NB4 (cell line): ENCODE measurements around the gene PRB2.
A peak's percentile ranks its signal among the peaks of the same experiment; 100 is the strongest.

Experiments used
- DNase-seq: peaks from one replicate; pipeline ENCODE4 v3.0.0; 2010; ENCODE audit warnings: low read depth
- H3K4me3 ChIP-seq: one replicate; pipeline ENCODE4 v1.5.1; 2011; ENCODE audit warnings: mild to moderate bottlenecking, low read depth, low read length, moderate library complexity
- CTCF ChIP-seq: IDR thresholded peaks from one replicate; pipeline ENCODE4 v1.5.1; 2012; ENCODE audit warnings: low read depth, low read length
- MAX ChIP-seq: IDR thresholded peaks from 2 replicates; pipeline ENCODE4 v1.6.1; 2011; ENCODE audit warnings: low read depth, low read length
- MYC ChIP-seq: IDR thresholded peaks from 2 replicates; pipeline ENCODE4 v1.6.1; 2011; ENCODE audit warnings: low read depth, low read length
- POLR2A ChIP-seq: IDR thresholded peaks from 2 replicates; pipeline ENCODE4 v1.6.1; 2011; ENCODE audit warnings: mild to moderate bottlenecking; ENCODE audit not compliant: insufficient read length; ENCODE audit errors: extremely low read depth

Gene PRB2

GRCh38 chr12:11347810-11348209, 47.6 kb downstream of the PRB2 start:
- TF ChIP-seq MYC (no peak), MAX (no peak), POLR2A (no peak), CTCF (no peak)
- DNase-seq = peak; percentile 8
- no peak overlapping the region for H3K4me3 ChIP-seq

- no peak for DNase-seq
- TF ChIP-seq MYC = no peak
- TF ChIP-seq MAX = no peak
- no peak for TF ChIP-seq CTCF
- TF ChIP-seq POLR2A = no peak
- H3K4me3 ChIP-seq = no peak overlapping the region
Measured at GRCh38 chr12:11344500-11344899, 50.9 kb downstream of the PRB2 start.
